22Rv1 (cell line): ENCODE data around the gene SHFL.

ENCODE experiments used
- H3K27ac ChIP-seq: fragments of 450-650 bp; 2 replicates; pipeline ENCODE4 v1.5.1; 2017
- CTCF ChIP-seq: fragments of 450-650 bp; IDR thresholded peaks from 2 replicates; pipeline ENCODE4 v1.5.1; 2017; ENCODE audit warnings: mild to moderate bottlenecking
- ZFX ChIP-seq: fragments of 450-650 bp; IDR thresholded peaks from 2 replicates; pipeline ENCODE4 v1.6.1; 2017; ENCODE audit warnings: antibody characterized with exemption, borderline replicate concordance

The SHFL gene

GRCh38 chr19:10085641-10086590, at the start of gene SHFL:
Gene SHFL, plus strand, starts transcription at chr19:10086317. Its CDS starts 111 bp downstream, at chr19:10086428.
- H3K27ac ChIP-seq: no peak within 1 kb of the TSS
- TF ChIP-seq CTCF (no peak), ZFX (no peak)

GRCh38 chr19:10036601-10037071, 49.5 kb upstream of the SHFL start:
- TF ChIP-seq ZFX: no peak
- no peak for TF ChIP-seq CTCF
- H3K27ac ChIP-seq: no peak overlapping the region

GRCh38 chr19:10037367-10037766, 48.8 kb upstream of the SHFL start:
- no peak overlapping the region for H3K27ac ChIP-seq
- no peak for TF ChIP-seq ZFX
- no peak for TF ChIP-seq CTCF

- H3K27ac ChIP-seq: no peak overlapping the region
- TF ChIP-seq CTCF: no peak
- no peak for TF ChIP-seq ZFX
These were observed 48.3 kb upstream of the SHFL start for GRCh38 chr19:10037809-10038208.

- no peak overlapping the region for H3K27ac ChIP-seq
- TF ChIP-seq ZFX (no peak), CTCF (no peak)
These were observed 42.7 kb upstream of the SHFL start for GRCh38 chr19:10043286-10043927.

GRCh38 chr19:10044390-10044789, 41.7 kb upstream of the SHFL start:
- TF ChIP-seq ZFX: no peak
- no peak for TF ChIP-seq CTCF
- H3K27ac ChIP-seq: no peak overlapping the region

- TF ChIP-seq CTCF: no peak
- TF ChIP-seq ZFX: no peak
These were observed 40.7 kb upstream of the SHFL start for GRCh38 chr19:10045371-10045770.

More at GRCh38 chr19:10045371-10045770, 40.7 kb upstream of the SHFL start:
- H3K27ac ChIP-seq: no peak overlapping the region
